ENCODE data around the gene IGSF8. TPM values are rescaled to one million over a fixed set of nuclear protein-coding genes. Genes with fewer than 3 reads are reported as not detected.
"Not testable (repeated sequence)": the region's sequence is repeated elsewhere in the genome, so short reads cannot be mapped to it uniquely, and the experiment has no call there.

Gene IGSF8
- total and polyA plus RNA-seq, 12 donors = 9.7 to 42.9 (median 24.1) TPM

- no peaks in the 10 kb centered on the region for H3K27me3 ChIP-seq
- no peaks in the 10 kb centered on the region for H3K9me3 ChIP-seq (replicated peaks in 1 of 3)
- no peaks in the 10 kb centered on the region for H3K4me1 ChIP-seq (replicated peaks in 1 of 2)
- 63 to 89% (median 79%) methylated on average over 1 of the region's 1 CpG for WGBS, 4 donors
- no peak overlapping the region for H3K4me3 ChIP-seq
- H3K36me3 ChIP-seq (replicated peaks in 1 of 2) = no peaks in the 10 kb centered on the region
- intact Hi-C loops (cut with DNase I) = no loop called here
- TF ChIP-seq, protein P1, sequence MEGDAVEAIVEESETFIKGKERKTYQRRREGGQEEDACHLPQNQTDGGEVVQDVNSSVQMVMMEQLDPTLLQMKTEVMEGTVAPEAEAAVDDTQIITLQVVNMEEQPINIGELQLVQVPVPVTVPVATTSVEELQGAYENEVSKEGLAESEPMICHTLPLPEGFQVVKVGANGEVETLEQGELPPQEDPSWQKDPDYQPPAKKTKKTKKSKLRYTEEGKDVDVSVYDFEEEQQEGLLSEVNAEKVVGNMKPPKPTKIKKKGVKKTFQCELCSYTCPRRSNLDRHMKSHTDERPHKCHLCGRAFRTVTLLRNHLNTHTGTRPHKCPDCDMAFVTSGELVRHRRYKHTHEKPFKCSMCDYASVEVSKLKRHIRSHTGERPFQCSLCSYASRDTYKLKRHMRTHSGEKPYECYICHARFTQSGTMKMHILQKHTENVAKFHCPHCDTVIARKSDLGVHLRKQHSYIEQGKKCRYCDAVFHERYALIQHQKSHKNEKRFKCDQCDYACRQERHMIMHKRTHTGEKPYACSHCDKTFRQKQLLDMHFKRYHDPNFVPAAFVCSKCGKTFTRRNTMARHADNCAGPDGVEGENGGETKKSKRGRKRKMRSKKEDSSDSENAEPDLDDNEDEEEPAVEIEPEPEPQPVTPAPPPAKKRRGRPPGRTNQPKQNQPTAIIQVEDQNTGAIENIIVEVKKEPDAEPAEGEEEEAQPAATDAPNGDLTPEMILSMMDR (IDR thresholded peaks at IDR 0.05) = no peak
- TF ChIP-seq POLR2A (IDR thresholded peaks at IDR 0.05) = no peak
- DNase-seq = no peak
- H3K27ac ChIP-seq = no peak overlapping the region
Measured at GRCh38 chr1:160056648-160057169, 41.7 kb downstream of the IGSF8 start.

DNA sequence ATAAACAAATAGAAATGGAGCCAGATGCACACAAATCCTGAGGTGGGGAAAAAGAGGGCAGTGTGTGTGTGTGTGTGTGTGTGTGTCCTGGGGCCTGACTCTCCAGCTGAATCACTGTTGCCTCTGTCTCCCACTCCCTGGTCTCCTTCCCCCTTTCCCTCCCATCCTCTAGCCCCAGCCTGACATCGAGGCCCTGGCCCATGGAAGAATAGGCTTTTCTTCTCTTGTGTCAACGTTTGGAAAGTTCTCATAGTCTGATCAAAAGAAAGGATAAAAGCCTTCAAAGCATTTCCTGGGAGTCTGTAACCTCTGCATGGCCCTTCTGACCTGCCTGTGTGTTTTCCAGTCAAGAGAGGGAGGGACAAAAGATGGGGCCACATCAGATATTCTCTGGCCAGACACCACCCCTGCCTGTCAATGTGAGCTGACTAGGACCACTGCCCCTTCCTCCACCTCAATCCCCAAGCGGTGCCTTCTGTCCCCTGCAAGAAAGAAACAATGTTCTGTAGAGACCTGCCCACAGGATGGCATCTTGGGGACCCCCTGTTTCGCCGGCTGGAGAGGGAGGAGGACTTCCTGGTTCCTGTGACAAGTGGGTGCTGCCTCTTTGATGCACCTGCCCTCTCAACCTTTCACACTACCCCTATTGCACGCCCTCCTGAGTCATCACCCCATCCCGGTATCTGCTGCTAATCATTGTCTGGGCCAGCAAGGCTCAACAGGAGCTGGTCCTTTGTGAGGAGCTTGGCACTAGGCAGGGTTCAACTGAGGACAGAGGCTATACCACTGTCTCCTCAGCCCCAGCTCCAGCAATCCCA, 44.7 kb downstream of the IGSF8 start:
- no peaks in the 10 kb centered on the region for H3K27me3 ChIP-seq
- no peak overlapping the region for H3K27ac ChIP-seq
- no peaks in the 10 kb centered on the region for H3K36me3 ChIP-seq (replicated peaks in 1 of 2)
- no peaks in the 10 kb centered on the region for H3K4me1 ChIP-seq (replicated peaks in 1 of 2)
- H3K4me3 ChIP-seq = no peak overlapping the region
- H3K9me3 ChIP-seq (replicated peaks in 1 of 3) = no peaks in the 10 kb centered on the region
- 61 to 76% (median 66%) methylated on average over 4 to 7 of the region's 7 CpGs for WGBS, 4 donors
- TF ChIP-seq POLR2A (IDR thresholded peaks at IDR 0.05) = no peak
- TF ChIP-seq, protein P1 (IDR thresholded peaks at IDR 0.05) = no peak
- intact Hi-C loops (cut with DNase I) = no loop called here
- DNase-seq = no peak

- Histone ChIP-seq H3K4me1 (replicated peaks in 1 of 2) (no peaks in the 10 kb centered on the region), H3K4me3 (no peak overlapping the region), H3K27ac (no peak overlapping the region), H3K27me3 (no peaks in the 10 kb centered on the region), H3K9me3 (replicated peaks in 1 of 3) (no peaks in the 10 kb centered on the region), H3K36me3 (replicated peaks in 1 of 2) (no peaks in the 10 kb centered on the region)
- no peak for TF ChIP-seq POLR2A (IDR thresholded peaks at IDR 0.05)
- TF ChIP-seq, protein P1 (IDR thresholded peaks at IDR 0.05) = no peak
- intact Hi-C loops (cut with DNase I) = no loop called here
- no peak for DNase-seq
- 46 to 60% (median 50%) methylated on average over 6 of the region's 6 CpGs for WGBS, 4 donors
Measured at GRCh38 chr1:160052936-160053335, 45.5 kb downstream of the IGSF8 start.

- Histone ChIP-seq H3K4me1 (replicated peaks in 1 of 2) (peaks cover 0 to 5% of the 10 kb centered on the region in 2 donors), H3K9me3 (replicated peaks in 1 of 3) (no peaks in the 10 kb centered on the region), H3K4me3 (no peak overlapping the region), H3K36me3 (replicated peaks in 1 of 2) (no peaks in the 10 kb centered on the region), H3K27ac (no peak overlapping the region), H3K27me3 (no peaks in the 10 kb centered on the region)
- intact Hi-C loops (cut with DNase I) = no loop called here
- TF ChIP-seq, protein P1 (IDR thresholded peaks at IDR 0.05) = no peak
- TF ChIP-seq POLR2A (IDR thresholded peaks at IDR 0.05) = no peak
- 79 to 91% (median 85%) methylated on average over 1 of the region's 1 CpG for WGBS, 4 donors
- no peak for DNase-seq
Measured at GRCh38 chr1:160050619-160051018, 47.8 kb downstream of the IGSF8 start.

DNA sequence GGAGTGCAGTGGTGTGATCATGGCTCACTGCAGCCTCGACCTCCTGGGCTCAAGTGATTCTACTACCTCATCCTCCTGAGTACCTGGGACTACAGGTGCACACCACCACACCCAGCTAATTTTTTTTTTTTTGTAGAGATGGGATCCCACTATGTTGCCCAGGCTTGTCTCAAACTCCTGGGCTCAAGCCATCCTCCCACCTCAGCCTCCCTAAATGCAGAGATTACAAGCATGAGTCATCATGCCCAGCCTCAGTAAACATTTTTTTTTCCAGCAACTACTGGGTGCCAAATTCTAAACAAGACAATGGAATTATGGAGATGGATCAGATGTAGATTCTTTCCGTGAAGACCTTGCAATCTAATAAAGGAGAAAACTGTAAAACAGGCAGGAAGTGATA, 48.2 kb downstream of the IGSF8 start:
- H3K27me3 ChIP-seq; H3K4me1 ChIP-seq (replicated peaks in 1 of 2); H3K36me3 ChIP-seq (replicated peaks in 1 of 2); DNase-seq; H3K4me3 ChIP-seq; H3K9me3 ChIP-seq (replicated peaks in 1 of 3); intact Hi-C loops (cut with DNase I); H3K27ac ChIP-seq: not testable (repeated sequence)
- 71 to 85% (median 81%) methylated on average over 2 of the region's 2 CpGs for WGBS, 4 donors
